Measurements from ENCODE around the gene TRMO. TPM values are rescaled to one million over a fixed set of nuclear protein-coding genes. Genes with fewer than 3 reads are reported as not detected.

The TRMO gene
- total RNA-seq, 1 donor = 24.5 TPM

DNA sequence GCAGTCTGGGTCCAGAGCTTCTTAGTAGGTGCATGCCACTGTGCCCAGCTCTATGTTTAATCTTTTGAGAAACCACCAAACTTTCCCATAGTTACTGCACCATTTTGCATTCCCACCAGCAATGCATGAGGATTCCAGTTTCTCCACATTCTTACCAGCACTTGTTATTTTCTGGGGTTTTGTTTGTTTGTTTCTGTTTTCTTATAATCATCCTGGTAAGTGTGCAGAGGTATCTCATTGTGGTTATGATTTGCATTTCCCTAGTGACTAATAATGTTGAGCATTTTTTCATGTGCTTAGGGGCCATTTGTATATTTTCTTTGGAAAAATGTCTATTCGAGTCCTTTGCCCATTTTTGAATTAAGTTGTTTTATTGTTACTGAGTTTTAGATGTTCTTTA, 57.9 kb downstream of the TRMO start:
- no peak for DNase-seq (ENCODE audit: low read depth in 2 of 3, low spot score in 2 of 3)

DNA sequence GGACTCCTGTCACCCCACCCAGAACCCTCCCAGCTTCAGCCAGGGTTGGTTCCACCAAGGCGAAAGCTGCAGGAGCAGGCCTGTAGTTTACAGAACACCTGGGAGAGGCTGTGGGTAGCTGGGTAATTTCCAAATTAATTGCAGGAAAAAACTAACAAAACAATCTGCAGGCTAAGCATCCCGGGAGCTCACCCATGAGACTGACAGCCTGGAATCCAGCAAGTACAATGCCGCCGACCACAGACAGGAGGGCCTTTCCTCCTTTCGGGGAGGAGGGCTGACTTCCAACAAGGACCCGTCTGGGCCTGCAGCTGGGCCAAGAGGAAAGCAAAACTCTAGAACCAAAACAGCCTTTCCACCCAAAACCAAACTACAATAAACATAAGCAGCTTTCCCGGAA, 59.0 kb downstream of the TRMO start:
- no peak for DNase-seq (ENCODE audit: low read depth in 2 of 3, low spot score in 2 of 3)

DNA sequence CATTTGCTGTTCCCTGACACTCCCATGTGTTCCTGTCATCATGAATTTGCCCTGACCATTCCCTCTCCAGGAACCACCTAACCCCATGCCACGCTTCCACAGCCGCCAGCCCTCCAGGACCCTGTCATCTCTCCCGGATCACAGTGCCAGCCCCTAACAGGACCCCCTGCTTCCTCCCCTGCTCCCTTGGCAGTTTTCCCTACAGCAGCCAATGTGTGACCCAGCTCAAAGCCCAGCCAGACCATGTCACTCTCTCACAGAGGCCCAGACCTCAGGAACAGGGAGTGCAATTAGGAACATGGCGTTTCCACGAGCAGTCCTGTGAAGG, 61.2 kb downstream of the TRMO start:
- no peak for DNase-seq (ENCODE audit: low read depth in 2 of 3, low spot score in 2 of 3)

DNA sequence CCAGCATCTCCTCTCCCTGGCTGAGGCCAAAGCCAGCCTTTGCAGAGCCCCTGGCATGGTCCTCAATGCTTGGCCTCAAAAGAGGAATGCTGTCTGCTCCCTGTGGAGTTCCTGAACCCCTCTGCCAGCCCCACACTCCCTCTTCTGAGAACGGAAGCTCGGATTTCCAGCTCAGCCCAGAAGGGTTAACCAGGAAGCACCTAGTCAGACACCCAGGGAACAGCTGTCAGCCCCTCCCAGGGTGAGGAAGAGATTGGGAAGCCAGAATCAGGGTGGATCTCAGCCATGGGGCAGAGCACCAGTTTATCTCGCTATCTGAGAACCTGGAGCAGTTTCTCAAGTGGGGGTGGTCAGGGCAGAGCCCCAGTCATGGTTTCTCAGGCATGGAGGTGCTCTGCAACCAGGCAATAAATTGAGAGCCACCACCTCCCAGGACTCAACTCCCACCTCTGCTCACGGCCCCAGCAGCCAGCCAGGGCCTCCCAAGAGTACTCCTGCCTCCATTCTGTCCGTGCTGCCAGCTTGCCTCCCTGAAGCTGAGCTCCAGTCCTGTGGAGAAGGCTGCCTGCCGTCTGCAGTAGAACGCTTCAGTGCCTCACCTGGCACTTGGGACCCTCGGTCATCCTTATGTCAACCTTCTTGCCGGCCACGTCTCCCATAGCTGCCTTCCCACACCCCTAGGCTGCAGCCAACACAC, 61.7 kb downstream of the TRMO start:
- no peak for DNase-seq (ENCODE audit: low read depth in 2 of 3, low spot score in 2 of 3)

DNA sequence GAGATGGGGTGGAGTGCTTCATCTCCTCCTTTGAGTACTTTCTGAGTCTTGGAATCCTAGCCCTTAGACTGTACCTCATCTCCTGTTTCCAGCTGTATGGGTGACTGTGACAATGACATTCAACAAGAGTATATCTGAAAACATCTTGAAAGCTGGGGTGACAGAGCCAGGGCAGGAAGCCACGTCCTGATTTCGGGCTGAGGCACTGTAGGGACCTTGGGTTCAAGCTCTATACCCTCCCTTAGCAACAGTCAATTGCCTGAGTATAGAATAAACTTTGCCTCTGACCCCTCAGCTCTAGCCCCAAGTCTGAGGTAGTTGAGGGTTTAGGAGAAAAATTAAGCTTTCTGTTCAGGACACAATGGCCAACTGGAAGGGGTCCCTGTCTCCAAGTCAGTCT, 63.0 kb downstream of the TRMO start:
- no peak for DNase-seq (ENCODE audit: low read depth in 2 of 3, low spot score in 2 of 3)

DNA sequence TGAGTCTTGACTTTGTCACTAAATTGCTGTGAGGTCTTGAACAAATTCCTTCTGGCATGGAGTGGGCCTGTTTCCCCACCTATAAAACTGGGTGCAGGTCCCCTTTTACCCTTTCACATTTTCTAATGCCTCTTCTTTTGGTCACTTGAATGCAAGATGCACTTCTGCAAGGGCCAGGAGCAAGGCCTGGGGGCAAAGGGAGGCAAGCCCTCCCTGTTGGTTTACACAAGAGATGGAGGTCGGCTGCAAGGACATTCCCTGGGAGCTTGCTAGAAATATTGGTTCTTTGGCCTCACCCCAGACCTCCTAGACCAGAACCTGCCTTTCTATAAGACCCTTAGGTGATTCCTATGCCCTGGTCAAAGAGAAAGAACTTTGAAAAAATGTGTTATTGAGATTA, 63.5 kb downstream of the TRMO start:
- no peak for DNase-seq (ENCODE audit: low read depth in 2 of 3, low spot score in 2 of 3)

DNA sequence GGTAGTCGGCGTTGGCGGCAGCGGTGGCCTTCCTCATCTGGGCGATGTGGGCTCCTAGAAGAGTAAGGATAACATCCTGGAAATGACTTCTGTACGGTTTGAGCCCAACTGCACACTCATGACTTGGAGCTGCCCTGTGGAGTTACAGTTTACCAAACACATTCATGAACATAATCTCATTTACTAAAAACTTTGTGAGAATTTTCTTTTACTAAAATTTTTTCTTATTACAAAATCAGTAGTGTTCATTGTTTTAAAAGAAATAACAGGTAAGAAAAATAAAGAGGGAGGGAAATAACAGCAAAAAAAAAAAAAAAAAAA, 63.9 kb downstream of the TRMO start:
- no peak for DNase-seq (ENCODE audit: low read depth in 2 of 3, low spot score in 2 of 3)

DNA sequence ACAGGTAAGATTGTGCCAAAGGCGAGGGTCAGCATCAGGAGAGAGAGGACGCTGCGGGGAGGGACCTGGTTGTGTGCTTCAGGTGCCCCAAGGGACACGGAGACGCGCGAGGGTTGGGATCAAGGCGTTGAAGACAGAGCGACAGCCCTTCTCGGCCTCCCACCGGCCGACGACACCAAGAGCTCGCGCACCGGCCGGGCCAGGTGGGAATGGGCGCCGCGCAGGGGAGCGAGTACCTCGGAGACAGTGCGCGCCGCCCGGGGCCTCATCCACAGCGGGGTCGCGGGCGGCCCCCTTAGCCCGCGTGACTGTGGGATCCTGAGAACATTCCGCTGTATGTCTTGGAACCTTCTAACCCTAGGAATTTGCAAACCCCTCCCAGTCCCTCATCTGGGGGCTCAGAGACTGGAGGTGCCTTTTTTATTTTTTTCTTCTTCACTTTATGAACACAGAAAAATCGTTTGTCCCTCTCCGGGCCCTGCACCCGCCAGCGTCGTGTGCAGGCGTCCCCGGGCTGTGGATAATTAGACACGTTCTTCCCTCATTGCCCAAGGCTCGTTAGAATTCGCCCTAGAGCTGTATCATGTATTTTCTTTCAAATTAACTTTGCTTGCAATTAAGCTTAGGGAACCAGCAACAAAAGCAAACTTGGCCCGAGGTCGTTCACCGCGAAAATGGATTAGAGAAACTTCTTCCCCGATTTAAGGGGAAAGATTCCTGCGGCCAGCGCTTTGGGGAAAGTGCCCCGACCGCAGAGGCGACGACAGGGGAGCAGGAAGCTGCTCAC, 64.5 kb downstream of the TRMO start:
- peak in 1 of 3 donors; percentile 38 for DNase-seq (ENCODE audit: low read depth in 2 of 3, low spot score in 2 of 3)

DNA sequence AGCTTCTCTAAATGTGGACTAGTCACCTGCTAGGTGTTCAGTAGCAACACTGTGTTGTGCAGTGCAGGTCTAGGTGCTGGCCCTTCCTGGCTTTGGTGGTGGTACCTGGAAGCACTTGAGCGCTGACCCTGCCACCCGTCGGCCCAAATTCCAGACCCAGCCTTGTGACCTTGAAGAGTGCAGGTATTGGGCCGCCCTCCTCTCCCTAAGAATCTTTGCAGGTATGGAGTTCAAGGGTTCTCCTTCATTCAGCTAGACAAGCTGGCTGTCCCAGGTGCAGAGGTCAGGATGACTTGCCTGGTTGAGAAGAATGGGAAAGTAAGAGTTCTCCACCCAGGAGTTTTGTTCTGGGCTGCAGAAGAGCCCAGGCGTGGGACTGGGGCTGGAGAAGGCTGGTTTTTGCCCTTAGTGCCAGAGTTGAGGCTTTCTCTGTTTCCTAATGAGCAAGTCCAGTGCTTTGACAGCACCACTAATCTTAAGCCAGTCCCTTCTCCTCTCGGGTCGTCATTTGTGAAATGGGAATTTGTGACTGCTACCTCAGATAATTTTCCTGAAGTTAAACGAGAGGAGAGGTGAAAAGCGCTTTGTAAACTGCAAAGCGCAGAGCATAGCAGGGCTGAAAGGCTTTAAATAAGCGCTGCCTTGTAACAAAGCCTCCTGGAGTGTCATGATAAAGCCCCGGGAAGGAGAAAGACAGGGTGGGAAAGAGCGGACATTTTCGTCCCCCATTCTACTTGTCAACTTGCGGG, 65.3 kb downstream of the TRMO start:
- no peak for DNase-seq (ENCODE audit: low read depth in 2 of 3, low spot score in 2 of 3)

DNA sequence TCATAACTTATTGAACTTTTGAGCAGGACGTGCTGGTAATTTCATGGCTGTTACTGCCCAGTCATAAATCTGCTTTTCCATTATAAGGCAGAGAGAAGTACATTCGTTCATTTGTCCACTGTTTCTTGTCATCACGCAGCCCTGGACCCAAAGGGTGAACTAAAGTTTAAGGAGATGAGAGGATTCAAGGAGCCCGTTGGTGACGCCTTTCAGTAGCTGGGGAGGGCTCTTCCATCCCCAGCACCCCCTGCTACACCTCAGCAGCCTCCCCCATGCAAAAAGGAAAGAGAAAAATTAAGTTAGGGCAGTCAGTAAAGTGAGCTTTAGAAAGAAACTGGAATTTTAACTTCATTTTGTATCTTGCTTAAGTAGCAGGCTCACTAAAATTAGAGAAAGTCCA, 66.4 kb downstream of the TRMO start:
- DNase-seq (ENCODE audit: low read depth in 2 of 3, low spot score in 2 of 3) = no peak

DNA sequence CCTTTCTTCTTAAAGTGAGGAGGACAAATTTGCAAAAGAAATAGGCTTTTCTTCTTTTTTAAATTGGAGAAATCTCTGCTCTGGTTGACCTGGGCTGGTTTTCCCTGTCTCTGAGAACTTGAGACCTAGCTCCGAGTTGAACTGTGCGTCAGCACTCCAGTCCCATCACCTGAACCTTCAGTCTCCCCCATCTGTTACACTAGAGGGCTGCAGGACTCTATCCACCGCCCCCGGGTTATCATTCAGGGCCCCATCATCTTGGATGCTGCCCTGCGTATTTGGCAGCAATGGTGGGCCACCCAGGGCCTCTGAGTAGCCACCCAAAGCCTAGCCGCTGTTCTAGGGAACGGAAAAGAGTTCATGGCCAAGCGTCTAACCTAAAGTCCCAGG, 66.8 kb downstream of the TRMO start:
- DNase-seq (ENCODE audit: low read depth in 2 of 3, low spot score in 2 of 3) = no peak

DNA sequence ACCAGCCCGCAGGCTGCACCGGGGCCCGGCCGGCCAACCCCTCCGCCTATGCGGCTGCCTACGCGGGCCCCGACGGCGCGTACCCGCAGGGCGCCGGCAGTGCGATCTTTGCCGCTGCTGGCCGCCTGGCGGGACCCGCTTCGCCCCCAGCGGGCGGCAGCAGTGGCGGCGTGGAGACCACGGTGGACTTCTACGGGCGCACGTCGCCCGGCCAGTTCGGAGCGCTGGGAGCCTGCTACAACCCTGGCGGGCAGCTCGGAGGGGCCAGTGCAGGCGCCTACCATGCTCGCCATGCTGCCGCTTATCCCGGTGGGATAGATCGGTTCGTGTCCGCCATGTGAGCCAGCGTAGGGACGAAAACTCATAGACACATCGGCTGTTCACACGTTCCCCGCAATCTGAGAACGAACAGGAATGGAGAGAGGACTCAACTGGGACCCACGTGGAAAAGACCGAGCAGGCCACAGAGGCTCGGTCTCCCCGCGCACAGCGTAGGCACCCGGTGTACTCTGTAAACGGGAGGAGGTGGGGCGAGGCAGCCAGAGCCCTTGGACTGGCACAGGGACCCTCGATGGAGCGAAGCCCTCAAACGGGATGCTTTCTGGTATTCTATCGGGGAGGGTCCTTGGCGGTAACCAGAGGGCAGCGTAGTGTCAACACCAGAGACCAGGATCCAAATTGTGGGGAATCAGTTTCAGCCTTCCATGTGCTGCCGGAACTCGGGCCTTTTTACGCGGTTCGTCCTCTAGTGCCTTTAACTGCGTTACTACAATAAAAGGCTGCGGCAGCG, 67.4 kb downstream of the TRMO start:
- no peak for DNase-seq (ENCODE audit: low read depth in 2 of 3, low spot score in 2 of 3)

Small RNAs within 50 kb of the gene (small RNA-seq; reads per million reads assigned to genes)
- gene RF00019 = not detected

Other genes starting within 250 kb of the TRMO start
- 4.3 TPM for gene XPA, start 225.2 kb downstream of the TRMO start, total RNA-seq
- not detected for gene FOXE1, start 69.3 kb downstream of the TRMO start, total RNA-seq
- gene HEMGN, start 15.7 kb upstream of the TRMO start, total RNA-seq = 15.1 TPM
- gene ANP32B, start 60.8 kb upstream of the TRMO start, total RNA-seq = 12.1 TPM
- gene NANS, start 134.2 kb upstream of the TRMO start, total RNA-seq = 80.8 TPM
- 33.4 TPM for gene TRIM14, start 196.7 kb upstream of the TRMO start, total RNA-seq